Lung (tissue), 12 donors: ENCODE measurements around the gene ARPC1A. TPM values are rescaled to one million over a fixed set of nuclear protein-coding genes. Genes with fewer than 3 reads are reported as not detected.

Experiments
- ATAC-seq: fragments of 200-7000 bp; cut with Tn5 transposase; one replicate; pipeline ENCODE4 v1.9.1; 2020; ENCODE audit warnings: moderate number of reproducible peaks; ENCODE audit not compliant: insufficient read depth, low FRiP score
- DNase-seq, 3 donors: peaks; one replicate each; pipeline ENCODE4 v3.0.0-alpha.2; 2013 to 2017
- H3K27ac ChIP-seq, 2 donors: one replicate each; pipeline ENCODE4 v1.5.1; 2013; ENCODE audit warnings: mild to moderate bottlenecking in 2 of 2, moderate library complexity in 2 of 2, control low read depth in 1 of 2, inconsistent platforms in 1 of 2, low read depth in 1 of 2, low read length in 1 of 2
- H3K27me3 ChIP-seq, 3 donors: one replicate each; pipeline ENCODE4 v1.5.1; 2013; ENCODE audit warnings: low read length in 2 of 3; ENCODE audit not compliant: control insufficient read depth in 3 of 3, insufficient read depth in 3 of 3
- H3K36me3 ChIP-seq, 4 donors: one replicate each; pipeline ENCODE4 v1.5.1; 2013; ENCODE audit warnings: low read length in 4 of 4, mild to moderate bottlenecking in 1 of 4, moderate library complexity in 1 of 4; ENCODE audit not compliant: control insufficient read depth in 4 of 4, insufficient read depth in 4 of 4
- H3K4me1 ChIP-seq, 5 donors: one replicate each; pipeline ENCODE4 v1.5.1; 2013; ENCODE audit warnings: low read length in 5 of 5, mild to moderate bottlenecking in 2 of 5, moderate library complexity in 1 of 5; ENCODE audit not compliant: control insufficient read depth in 5 of 5, insufficient read depth in 5 of 5
- H3K4me3 ChIP-seq: one replicate; pipeline ENCODE4 v1.5.1; 2013; ENCODE audit warnings: mild to moderate bottlenecking, control low read depth, moderate library complexity
- H3K9ac ChIP-seq, 2 donors: one replicate each; pipeline ENCODE4 v1.5.1; 2013; ENCODE audit warnings: low read length in 2 of 2, control low read depth in 1 of 2; ENCODE audit not compliant: insufficient read depth in 1 of 2
- H3K9me3 ChIP-seq, 4 donors: one replicate each; pipeline ENCODE4 v1.5.1; 2013; ENCODE audit warnings: low read length in 3 of 4, mild to moderate bottlenecking in 1 of 4, moderate library complexity in 1 of 4; ENCODE audit not compliant: control insufficient read depth in 4 of 4, insufficient read depth in 3 of 4
- CTCF ChIP-seq: IDR thresholded peaks from 2 replicates; pipeline ENCODE4 v1.5.1; 2012; ENCODE audit warnings: mild to moderate bottlenecking; ENCODE audit errors: control extremely low read depth, extremely low read depth
- WGBS, 2 donors: extraction: QIAGEN DNeasy Blood & Tissue Kit; methylation state at CpG; one replicate each; pipeline ENCODE4 v1.1.7; 2013; 5-methylcytosine and 5-hydroxymethylcytosine counted together
- polyA plus RNA-seq, 2 donors: library from polyadenylated mRNA; stranded (reverse); fragments of 200-250 nt; gene quantifications; one replicate each; pipeline ENCODE4 v1.2.1, GENCODE V29; 2013
- total RNA-seq, 2 donors: library from RNA; depleted of rRNA in 1 of 2; stranded (reverse); fragments of >200 nt in 1 of 2; gene quantifications; one replicate each; pipeline ENCODE4 v1.2.1, GENCODE V29; 2014 to 2021
- donor health status: control.
- donor health status: control.
- donor health status: Bipolar disorder and iron deficiency.
- donor health status: healthy.
- donor health status: DM: yes; HTN: yes; CAD: no.

The ARPC1A gene
- total and polyA plus RNA-seq, 4 donors, result 71.3 to 212 (median 120) TPM

GRCh38 chr7:99292127-99292526, 33.6 kb upstream of the ARPC1A start:
- DNase-seq, result no peak
- H3K27ac ChIP-seq, result no peak overlapping the region
- H3K36me3 ChIP-seq, result no peaks in the 10 kb centered on the region
- H3K9ac ChIP-seq, result no peak overlapping the region
- no peak for TF ChIP-seq CTCF
- 91 to 95% methylated on average over 14 of the region's 14 CpGs for WGBS, 2 donors
- no peaks in the 10 kb centered on the region for H3K9me3 ChIP-seq
- ATAC-seq, result no peak
- H3K4me1 ChIP-seq, result no peaks in the 10 kb centered on the region
- no peaks in the 10 kb centered on the region for H3K27me3 ChIP-seq
- no peak overlapping the region for H3K4me3 ChIP-seq

GRCh38 chr7:99293167-99293566, 32.5 kb upstream of the ARPC1A start:
- Histone ChIP-seq H3K4me1 (no peaks in the 10 kb centered on the region), H3K9ac (no peak overlapping the region), H3K36me3 (no peaks in the 10 kb centered on the region), H3K4me3 (no peak overlapping the region), H3K9me3 (no peaks in the 10 kb centered on the region), H3K27ac (no peak overlapping the region), H3K27me3 (no peaks in the 10 kb centered on the region)
- no peak for ATAC-seq
- 90 to 100% methylated on average over 1 of the region's 1 CpG for WGBS, 2 donors
- DNase-seq, result no peak
- TF ChIP-seq CTCF, result no peak

GRCh38 chr7:99293650-99294049, 32.0 kb upstream of the ARPC1A start:
- ATAC-seq (no peak), DNase-seq (no peak)
- TF ChIP-seq CTCF, result no peak
- H3K27me3 ChIP-seq, result no peaks in the 10 kb centered on the region
- H3K36me3 ChIP-seq, result no peaks in the 10 kb centered on the region
- no peak overlapping the region for H3K27ac ChIP-seq
- H3K9ac ChIP-seq, result no peak overlapping the region
- no peak overlapping the region for H3K4me3 ChIP-seq
- 69 to 81% methylated on average over 4 of the region's 4 CpGs for WGBS, 2 donors
- H3K9me3 ChIP-seq, result no peaks in the 10 kb centered on the region
- H3K4me1 ChIP-seq, result no peaks in the 10 kb centered on the region

GRCh38 chr7:99296471-99296870, 29.2 kb upstream of the ARPC1A start:
- ATAC-seq, result no peak
- H3K27ac ChIP-seq, result no peak overlapping the region

More at GRCh38 chr7:99296471-99296870, 29.2 kb upstream of the ARPC1A start:
- no peaks in the 10 kb centered on the region for H3K27me3 ChIP-seq
- H3K4me1 ChIP-seq, result no peaks in the 10 kb centered on the region
- H3K4me3 ChIP-seq, result no peak overlapping the region
- 85 to 88% methylated on average over 5 of the region's 5 CpGs for WGBS, 2 donors
- DNase-seq, result no peak
- H3K9ac ChIP-seq, result no peak overlapping the region
- H3K36me3 ChIP-seq, result no peaks in the 10 kb centered on the region
- no peaks in the 10 kb centered on the region for H3K9me3 ChIP-seq
- no peak for TF ChIP-seq CTCF
